ENCODE results near the gene TBC1D19. TPM values are rescaled to one million over a fixed set of nuclear protein-coding genes. Genes with fewer than 3 reads are reported as not detected.

Gene TBC1D19
- total and polyA plus RNA-seq, 2 of the 4 experiments (the other 2 are of a cell fraction), result 9.9 to 17.6 TPM

DNA sequence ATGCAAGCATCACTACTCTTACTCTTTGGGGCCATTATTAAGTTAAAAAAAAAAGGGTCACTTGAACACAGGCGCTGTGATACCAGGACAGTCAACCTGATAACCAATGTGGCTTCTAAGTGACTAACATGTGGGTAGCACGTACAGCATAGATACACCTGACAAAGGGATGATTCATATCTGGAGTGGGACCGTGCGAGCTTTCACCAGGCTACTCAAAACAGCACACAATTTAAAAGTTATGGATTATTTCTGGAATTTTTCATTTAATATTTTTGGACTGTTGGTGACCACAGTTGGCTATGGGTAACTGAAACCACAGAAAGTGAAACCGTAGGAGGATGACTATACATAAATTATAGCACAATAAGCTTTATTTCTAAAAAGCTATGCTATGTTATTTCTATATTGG lies 162.9 kb downstream of the TBC1D19 start:
- no peaks in the 10 kb centered on the region for H3K9me1 ChIP-seq (ENCODE audit: insufficient read depth, low read length)
- H3K9me3 ChIP-seq (ENCODE audit: control insufficient read depth, insufficient read depth, low read length), result no peaks in the 10 kb centered on the region
- H3K4me3 ChIP-seq (ENCODE audit: insufficient read depth, low read depth, low read length), result no peak overlapping the region
- no peak overlapping the region for H3K4me2 ChIP-seq (ENCODE audit: low read depth, low read length)
- H2BK5ac ChIP-seq (ENCODE audit: low read depth, low read length, poor library complexity, severe bottlenecking), result no peak overlapping the region
- H2BK20ac ChIP-seq (ENCODE audit: low read depth, low read length), result no peak overlapping the region
- no peak overlapping the region for H3K18ac ChIP-seq (ENCODE audit: low read depth, low read length)
- no peak overlapping the region for H4K5ac ChIP-seq (ENCODE audit: low read depth, low read length)
- ATAC-seq (ENCODE audit: low read depth), result no peak
- intact Hi-C loops (cut with micrococcal nuclease), result no loop called here
- H2AFZ ChIP-seq (replicated peaks; ENCODE audit: low read length, poor library complexity), result no peak overlapping the region
- H3K4ac ChIP-seq (ENCODE audit: low read depth, low read length), result no peak overlapping the region
- H3K9ac ChIP-seq (ENCODE audit: low read depth, low read length), result no peak overlapping the region
- H3K27me3 ChIP-seq (ENCODE audit: control insufficient read depth, insufficient read depth, low read length), result no peaks in the 10 kb centered on the region
- CTCF ChIA-PET, result no interaction called here
- BruUV-seq (replicated peaks), result no TSS peak
- no peak overlapping the region for H4K8ac ChIP-seq (ENCODE audit: low read depth in 2 of 2, low read length in 2 of 2)
- H2BK15ac ChIP-seq (ENCODE audit: low read depth, low read length), result no peak overlapping the region
- H3K23ac ChIP-seq (ENCODE audit: low read depth, low read length), result no peak overlapping the region
- WGBS, 2 experiments (ENCODE audit: extremely low coverage in 2 of 2, insufficient read length in 1 of 2), result no CpG with 5 or more reads among the region's 5 CpGs
- no peak overlapping the region for H3K27ac ChIP-seq (ENCODE audit: insufficient read depth, low read length)
- TF ChIP-seq BHLHE40 (IDR thresholded peaks at IDR 0.05; ENCODE audit: low read depth, low read length), result no peak
- no peak for TF ChIP-seq RCOR1 (IDR thresholded peaks at IDR 0.05; ENCODE audit: insufficient replicate concordance, low read length)
- TF ChIP-seq, protein P1, sequence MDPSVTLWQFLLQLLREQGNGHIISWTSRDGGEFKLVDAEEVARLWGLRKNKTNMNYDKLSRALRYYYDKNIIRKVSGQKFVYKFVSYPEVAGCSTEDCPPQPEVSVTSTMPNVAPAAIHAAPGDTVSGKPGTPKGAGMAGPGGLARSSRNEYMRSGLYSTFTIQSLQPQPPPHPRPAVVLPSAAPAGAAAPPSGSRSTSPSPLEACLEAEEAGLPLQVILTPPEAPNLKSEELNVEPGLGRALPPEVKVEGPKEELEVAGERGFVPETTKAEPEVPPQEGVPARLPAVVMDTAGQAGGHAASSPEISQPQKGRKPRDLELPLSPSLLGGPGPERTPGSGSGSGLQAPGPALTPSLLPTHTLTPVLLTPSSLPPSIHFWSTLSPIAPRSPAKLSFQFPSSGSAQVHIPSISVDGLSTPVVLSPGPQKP (IDR thresholded peaks at IDR 0.05; ENCODE audit: borderline replicate concordance, low read depth, low read length), result no peak
- no peak for TF ChIP-seq POLR2A (IDR thresholded peaks at IDR 0.05; ENCODE audit: low read depth, low read length)
- no peak for TF ChIP-seq CHD1 (IDR thresholded peaks at IDR 0.05; ENCODE audit: low read depth, low read length)
- TF ChIP-seq MAFK (IDR thresholded peaks at IDR 0.05; ENCODE audit: low read depth, low read length), result no peak
- TF ChIP-seq RAD21 (IDR thresholded peaks at IDR 0.05; ENCODE audit: low read length), result no peak
- TF ChIP-seq FOS (IDR thresholded peaks at IDR 0.05; ENCODE audit: low read depth, low read length), result no peak
- TF ChIP-seq, protein P2, sequence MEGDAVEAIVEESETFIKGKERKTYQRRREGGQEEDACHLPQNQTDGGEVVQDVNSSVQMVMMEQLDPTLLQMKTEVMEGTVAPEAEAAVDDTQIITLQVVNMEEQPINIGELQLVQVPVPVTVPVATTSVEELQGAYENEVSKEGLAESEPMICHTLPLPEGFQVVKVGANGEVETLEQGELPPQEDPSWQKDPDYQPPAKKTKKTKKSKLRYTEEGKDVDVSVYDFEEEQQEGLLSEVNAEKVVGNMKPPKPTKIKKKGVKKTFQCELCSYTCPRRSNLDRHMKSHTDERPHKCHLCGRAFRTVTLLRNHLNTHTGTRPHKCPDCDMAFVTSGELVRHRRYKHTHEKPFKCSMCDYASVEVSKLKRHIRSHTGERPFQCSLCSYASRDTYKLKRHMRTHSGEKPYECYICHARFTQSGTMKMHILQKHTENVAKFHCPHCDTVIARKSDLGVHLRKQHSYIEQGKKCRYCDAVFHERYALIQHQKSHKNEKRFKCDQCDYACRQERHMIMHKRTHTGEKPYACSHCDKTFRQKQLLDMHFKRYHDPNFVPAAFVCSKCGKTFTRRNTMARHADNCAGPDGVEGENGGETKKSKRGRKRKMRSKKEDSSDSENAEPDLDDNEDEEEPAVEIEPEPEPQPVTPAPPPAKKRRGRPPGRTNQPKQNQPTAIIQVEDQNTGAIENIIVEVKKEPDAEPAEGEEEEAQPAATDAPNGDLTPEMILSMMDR (conservative IDR thresholded peaks at IDR 0.05; ENCODE audit: low read depth, low read length), result no peak
- no peak for TF ChIP-seq CEBPB (IDR thresholded peaks at IDR 0.05; ENCODE audit: low read depth, low read length)
- no peak for TF ChIP-seq MAZ (IDR thresholded peaks at IDR 0.05; ENCODE audit: borderline replicate concordance, low read depth, low read length)
- DNase-seq, result no peak
- H4K20me1 ChIP-seq (ENCODE audit: insufficient read depth, low read length), result no peaks in the 10 kb centered on the region
- no peak overlapping the region for H4K91ac ChIP-seq (ENCODE audit: insufficient read depth, low read depth, low read length)
- H2BK120ac ChIP-seq (ENCODE audit: low read depth, low read length), result no peak overlapping the region
- no peak overlapping the region for H3K14ac ChIP-seq (replicated peaks; ENCODE audit: low read depth, low read length)
- peaks cover 6% of the 10 kb centered on the region; the same call in 1 of the 2 replicates for H3K36me3 ChIP-seq (ENCODE audit: control insufficient read depth, insufficient read depth, low read length)
- dilution Hi-C loops (cut with HindIII; ENCODE audit: low sequenced_read_pairs, unreplicated experiment), result no loop called here
- H3K56ac ChIP-seq (ENCODE audit: extremely low read depth, insufficient read depth, low read length), result no peak overlapping the region
- H2AK5ac ChIP-seq (ENCODE audit: low read depth, low read length), result no peak overlapping the region
- in situ Hi-C loops (cut with MboI; ENCODE audit: low sequenced_read_pairs), result loop anchor here (25.0 kb wide), 1 partner anchor 265 kb away; no protein-coding TSS in a partner anchor
- no peaks in the 10 kb centered on the region for H3K79me1 ChIP-seq (ENCODE audit: low read depth in 1 of 2, low read length in 2 of 2)
- POLR2A ChIA-PET (ENCODE audit: unreplicated experiment), result no interaction called here
- H3K4me1 ChIP-seq (ENCODE audit: control insufficient read depth, insufficient read depth, low read length), result no peaks in the 10 kb centered on the region
- no peak overlapping the region for H2AK9ac ChIP-seq (replicated peaks; ENCODE audit: low read depth, low read length, poor library complexity)

Measured in IMR-90 (cell line).